Astrocyte (in vitro differentiated cells and primary cell): ENCODE results near the gene HOXC11. TPM values are rescaled to one million over a fixed set of nuclear protein-coding genes. Genes with fewer than 3 reads are reported as not detected.

ENCODE experiments used
- DNase-seq: peaks from one replicate; pipeline ENCODE4 v3.0.0-alpha.2; 2010; ENCODE audit warnings: low read depth
- FAIRE-seq: peaks from 2 replicates; lab custom pipeline; 2011; peaks lifted over from hg19 to GRCh38; lab: Jason Lieb, UNC
- H2AFZ ChIP-seq: 2 replicates; pipeline ENCODE4 v1.6.0; 2012; ENCODE audit warnings: low read depth, low read length, inconsistent platforms
- H3K27ac ChIP-seq: 2 replicates; pipeline ENCODE4 v1.5.1; 2011; ENCODE audit warnings: low read depth, low read length, inconsistent platforms
- H3K27me3 ChIP-seq: 2 replicates; pipeline ENCODE4 v1.6.0; 2011; ENCODE audit warnings: low read length, inconsistent platforms; ENCODE audit not compliant: insufficient read depth
- H3K36me3 ChIP-seq: 2 replicates; pipeline ENCODE4 v1.5.1; 2011; ENCODE audit warnings: low read length, inconsistent platforms; ENCODE audit not compliant: insufficient read depth
- H3K4me1 ChIP-seq: 2 replicates; pipeline ENCODE4 v1.5.1; 2011; ENCODE audit warnings: low read length, inconsistent platforms; ENCODE audit not compliant: insufficient read depth
- H3K4me2 ChIP-seq: 2 replicates; pipeline ENCODE4 v1.6.0; 2012; ENCODE audit warnings: low read length, inconsistent platforms
- H3K4me3 ChIP-seq: 2 replicates; pipeline ENCODE4 v1.5.1; 2011; ENCODE audit warnings: low read depth, mild to moderate bottlenecking, low read length, inconsistent platforms; ENCODE audit not compliant: insufficient read depth
- H3K79me2 ChIP-seq: 2 replicates; pipeline ENCODE4 v1.6.0; 2012; ENCODE audit warnings: mild to moderate bottlenecking, low read length, inconsistent platforms; ENCODE audit not compliant: insufficient read depth
- H3K9ac ChIP-seq: 2 replicates; pipeline ENCODE4 v1.6.0; 2012; ENCODE audit warnings: mild to moderate bottlenecking, low read length, inconsistent platforms
- H3K9me3 ChIP-seq: 2 replicates; pipeline ENCODE4 v1.5.1; 2012; ENCODE audit warnings: low read depth, mild to moderate bottlenecking, low read length, inconsistent platforms; ENCODE audit not compliant: insufficient read depth
- H4K20me1 ChIP-seq: 2 replicates; pipeline ENCODE4 v1.6.0; 2012; ENCODE audit warnings: low read length, inconsistent platforms; ENCODE audit not compliant: insufficient read depth
- H3K27ac Mint-ChIP-seq: one replicate; pipeline ENCODE4 v1.8.0; 2021; ENCODE audit warnings: mild to moderate bottlenecking, mixed read lengths; ENCODE audit not compliant: unreplicated experiment
- H3K27me3 Mint-ChIP-seq: one replicate; pipeline ENCODE4 v1.8.0; 2021; ENCODE audit warnings: low read depth, mixed read lengths; ENCODE audit not compliant: unreplicated experiment
- H3K36me3 Mint-ChIP-seq: one replicate; pipeline ENCODE4 v1.8.0; 2021; ENCODE audit warnings: low read depth, mixed read lengths; ENCODE audit not compliant: unreplicated experiment
- H3K4me1 Mint-ChIP-seq: one replicate; pipeline ENCODE4 v1.8.0; 2021; ENCODE audit warnings: low read depth, mixed read lengths; ENCODE audit not compliant: unreplicated experiment
- H3K4me3 Mint-ChIP-seq: one replicate; pipeline ENCODE4 v1.8.0; 2021; ENCODE audit warnings: mild to moderate bottlenecking, moderate library complexity, mixed read lengths; ENCODE audit not compliant: unreplicated experiment
- H3K9me3 Mint-ChIP-seq: one replicate; pipeline ENCODE4 v1.8.0; 2021; ENCODE audit warnings: mild to moderate bottlenecking, mixed read lengths; ENCODE audit not compliant: unreplicated experiment
- CTCF ChIP-seq: IDR thresholded peaks from 2 replicates; pipeline ENCODE4 v1.5.1; 2011; ENCODE audit warnings: low read depth, mild to moderate bottlenecking, inconsistent platforms, low read length, moderate library complexity; ENCODE audit not compliant: insufficient read depth
- EZH2 ChIP-seq: IDR thresholded peaks from 2 replicates; pipeline ENCODE4 v1.6.1; 2012; ENCODE audit warnings: mild to moderate bottlenecking, low read length, inconsistent platforms; ENCODE audit not compliant: insufficient read depth
- total RNA-seq: library from RNA; stranded (reverse); gene quantifications from 2 replicates; pipeline ENCODE4 v1.2.1, GENCODE V29; 2021

The HOXC11 gene
- total RNA-seq, 1 donor from 2014 or later, result not detected

DNA sequence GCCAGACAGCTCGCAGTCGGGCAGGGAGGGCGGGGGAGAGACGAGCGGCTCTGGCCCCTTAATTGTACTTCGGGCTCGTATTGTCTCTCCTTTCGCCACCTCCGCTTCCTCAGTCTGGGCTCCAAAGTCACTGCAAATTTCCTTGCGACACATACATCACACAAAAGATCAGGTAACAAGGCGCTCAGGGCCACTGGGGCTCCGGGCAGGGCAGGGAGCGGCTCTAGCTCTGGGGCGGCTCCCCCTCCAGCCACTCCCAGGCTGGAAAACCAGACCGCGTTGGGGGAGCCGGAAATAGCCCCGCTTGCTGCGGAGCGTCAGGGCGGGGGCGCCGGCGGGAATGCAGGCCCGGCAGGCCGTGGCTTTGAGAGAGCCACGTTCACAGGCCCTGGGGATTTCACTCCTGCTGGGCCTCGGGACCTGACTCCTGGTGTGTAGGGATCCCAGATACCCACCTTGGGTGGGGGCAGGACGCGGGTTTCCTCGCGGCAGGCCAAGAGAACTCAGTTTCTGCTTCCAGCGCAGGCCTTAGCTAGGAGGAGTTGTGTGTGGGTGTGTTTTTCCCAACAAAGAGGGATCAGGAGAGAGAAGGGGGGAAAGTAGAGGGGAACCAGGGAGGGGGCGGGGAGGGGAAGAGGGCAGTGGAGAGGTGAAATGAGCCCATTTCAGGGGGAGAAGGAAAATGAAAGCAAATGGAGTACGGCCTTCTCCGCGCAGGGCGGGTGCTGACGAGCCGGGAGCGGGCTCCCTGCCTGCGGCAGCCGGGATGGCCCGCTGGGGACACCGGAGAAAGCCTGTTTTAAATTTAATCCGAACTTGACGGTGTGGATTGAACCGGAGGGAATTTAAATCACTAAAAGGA lies 22.7 kb downstream of the HOXC11 start:
- H3K27me3 ChIP-seq, result peaks cover 95% of the 10 kb centered on the region
- H3K4me3 ChIP-seq, result peak overlapping the region; percentile 24
- peak overlapping the region; percentile 64 for H2AFZ ChIP-seq
- TF ChIP-seq EZH2 (peak; percentile 56), CTCF (no peak)
- H3K4me1 ChIP-seq, result peaks cover 4% of the 10 kb centered on the region
- FAIRE-seq (no peak), DNase-seq (no peak)
- no peaks in the 10 kb centered on the region for H4K20me1 ChIP-seq
- Mint-ChIP-seq H3K27me3 (peaks cover 85% of the 10 kb centered on the region), H3K4me3 (no peak overlapping the region), H3K27ac (no peak overlapping the region), H3K36me3 (no peaks in the 10 kb centered on the region), H3K9me3 (peaks cover 23% of the 10 kb centered on the region), H3K4me1 (no peaks in the 10 kb centered on the region)
- peak overlapping the region; percentile 20 for H3K9ac ChIP-seq
- peaks cover 10% of the 10 kb centered on the region for H3K9me3 ChIP-seq
- H3K36me3 ChIP-seq, result no peaks in the 10 kb centered on the region
- no peak overlapping the region for H3K27ac ChIP-seq
- H3K4me2 ChIP-seq, result peak overlapping the region; percentile 78
- no peaks in the 10 kb centered on the region for H3K79me2 ChIP-seq

- Mint-ChIP-seq H3K27ac (no peak overlapping the region), H3K36me3 (no peaks in the 10 kb centered on the region), H3K9me3 (peaks cover 23% of the 10 kb centered on the region), H3K27me3 (peaks cover 84% of the 10 kb centered on the region), H3K4me1 (no peaks in the 10 kb centered on the region), H3K4me3 (no peak overlapping the region)
- no peak overlapping the region for H3K27ac ChIP-seq
- no peak for FAIRE-seq
- H3K27me3 ChIP-seq, result peaks cover 95% of the 10 kb centered on the region
- no peaks in the 10 kb centered on the region for H3K36me3 ChIP-seq
- no peak for DNase-seq
- peak overlapping the region; percentile 78 for H3K4me2 ChIP-seq
- TF ChIP-seq CTCF, result no peak
- no peak for TF ChIP-seq EZH2
- H3K9ac ChIP-seq, result no peak overlapping the region
- peaks cover 10% of the 10 kb centered on the region for H3K9me3 ChIP-seq
- H3K4me3 ChIP-seq, result peak overlapping the region; percentile 24
- H4K20me1 ChIP-seq, result no peaks in the 10 kb centered on the region
- H3K79me2 ChIP-seq, result no peaks in the 10 kb centered on the region
- H3K4me1 ChIP-seq, result peaks cover 4% of the 10 kb centered on the region
- no peak overlapping the region for H2AFZ ChIP-seq
Measured at GRCh38 chr12:53996240-53997203, 23.6 kb downstream of the HOXC11 start.
